Stimulated activated effector memory CD8-positive, alpha-beta T cell treated with anti-CD3 and anti-CD28 coated beads, Interleukin-12 subunit alpha, Interleukin-12 subunit beta, amount 100 ng/mL, for 72 hours (primary cell): ENCODE data around the gene GDPD5.

ENCODE experiments used
- ATAC-seq: fragments of 150-1000 bp; cut with Tn5 transposase; 2 replicates; pipeline ENCODE4 v1.10.0; 2021
- DNase-seq, 2 donors: peaks; one replicate each; pipeline ENCODE4 v3.0.0; 2021 to 2022; ENCODE audit warnings: low spot score in 2 of 2
- H3K27ac Mint-ChIP-seq: one replicate; pipeline ENCODE4 v1.8.0; 2022; ENCODE audit warnings: mild to moderate bottlenecking, mixed read lengths
- H3K36me3 Mint-ChIP-seq: one replicate; pipeline ENCODE4 v1.8.0; 2022; ENCODE audit warnings: mild to moderate bottlenecking, mixed read lengths
- H3K4me1 Mint-ChIP-seq: one replicate; pipeline ENCODE4 v1.8.0; 2022; ENCODE audit warnings: mixed read lengths
- H3K4me3 Mint-ChIP-seq: one replicate; pipeline ENCODE4 v1.8.0; 2022; ENCODE audit warnings: mild to moderate bottlenecking, mixed read lengths
- H3K9me3 Mint-ChIP-seq: one replicate; pipeline ENCODE4 v1.8.0; 2022; ENCODE audit warnings: mixed read lengths

The GDPD5 gene

GRCh38 chr11:75513250-75513649 is 12.5 kb downstream of the GDPD5 start:
- Mint-ChIP-seq H3K27ac (no peak overlapping the region), H3K4me1 (peaks cover 40% of the 10 kb centered on the region)

GRCh38 chr11:75510723-75511019 is 15.1 kb downstream of the GDPD5 start:
- H3K27ac Mint-ChIP-seq = peak overlapping the region; percentile 75
- H3K9me3 Mint-ChIP-seq = no peaks in the 10 kb centered on the region
- no peaks in the 10 kb centered on the region for H3K36me3 Mint-ChIP-seq
- no peak for DNase-seq
- no peak overlapping the region for H3K4me3 Mint-ChIP-seq
- ATAC-seq = no peak
- H3K4me1 Mint-ChIP-seq = peaks cover 28% of the 10 kb centered on the region

More at GRCh38 chr11:75513250-75513649, 12.5 kb downstream of the GDPD5 start:
- no peaks in the 10 kb centered on the region for H3K9me3 Mint-ChIP-seq
- H3K4me3 Mint-ChIP-seq = no peak overlapping the region
- H3K36me3 Mint-ChIP-seq = no peaks in the 10 kb centered on the region
- DNase-seq = no peak
- ATAC-seq = no peak

GRCh38 chr11:75510004-75510722 is 15.6 kb downstream of the GDPD5 start:
- ATAC-seq = no peak
- peak overlapping the region; percentile 75 for H3K27ac Mint-ChIP-seq
- no peaks in the 10 kb centered on the region for H3K9me3 Mint-ChIP-seq
- no peak overlapping the region for H3K4me3 Mint-ChIP-seq
- no peak for DNase-seq
- no peaks in the 10 kb centered on the region for H3K36me3 Mint-ChIP-seq
- H3K4me1 Mint-ChIP-seq = peaks cover 22% of the 10 kb centered on the region

- H3K4me3 Mint-ChIP-seq = no peak overlapping the region
- H3K4me1 Mint-ChIP-seq = peaks cover 21% of the 10 kb centered on the region
- no peak for DNase-seq
- no peaks in the 10 kb centered on the region for H3K9me3 Mint-ChIP-seq
- H3K27ac Mint-ChIP-seq = peak overlapping the region; percentile 87
- H3K36me3 Mint-ChIP-seq = no peaks in the 10 kb centered on the region
- no peak for ATAC-seq
These were observed 16.6 kb downstream of the GDPD5 start for GRCh38 chr11:75509020-75509720.

- Mint-ChIP-seq H3K9me3 (no peaks in the 10 kb centered on the region), H3K4me1 (peaks cover 21% of the 10 kb centered on the region), H3K4me3 (no peak overlapping the region), H3K36me3 (no peaks in the 10 kb centered on the region), H3K27ac (peak overlapping the region; percentile 87)
- ATAC-seq (peak; percentile 84), DNase-seq (no peak)
These were observed 17.6 kb downstream of the GDPD5 start for GRCh38 chr11:75508051-75508561.

- Mint-ChIP-seq H3K4me3 (no peak overlapping the region), H3K27ac (peak overlapping the region; percentile 87), H3K9me3 (no peaks in the 10 kb centered on the region), H3K4me1 (peaks cover 22% of the 10 kb centered on the region), H3K36me3 (no peaks in the 10 kb centered on the region)
- DNase-seq (no peak), ATAC-seq (no peak)
These were observed 18.2 kb downstream of the GDPD5 start for GRCh38 chr11:75507571-75507970.

GRCh38 chr11:75506827-75507226 is 18.9 kb downstream of the GDPD5 start:
- Mint-ChIP-seq H3K27ac (peak overlapping the region; percentile 87), H3K4me3 (no peak overlapping the region), H3K36me3 (no peaks in the 10 kb centered on the region), H3K4me1 (peaks cover 30% of the 10 kb centered on the region), H3K9me3 (no peaks in the 10 kb centered on the region)
- no peak for ATAC-seq
- DNase-seq = no peak

- peaks cover 34% of the 10 kb centered on the region for H3K4me1 Mint-ChIP-seq
- H3K4me3 Mint-ChIP-seq = no peak overlapping the region
- H3K27ac Mint-ChIP-seq = peak overlapping the region; percentile 64
- DNase-seq = no peak
- no peaks in the 10 kb centered on the region for H3K36me3 Mint-ChIP-seq
- ATAC-seq = no peak
- no peaks in the 10 kb centered on the region for H3K9me3 Mint-ChIP-seq
These were observed 19.6 kb downstream of the GDPD5 start for GRCh38 chr11:75505916-75506692.

GRCh38 chr11:75504501-75504900 is 21.2 kb downstream of the GDPD5 start:
- H3K9me3 Mint-ChIP-seq = no peaks in the 10 kb centered on the region
- H3K4me3 Mint-ChIP-seq = no peak overlapping the region
- DNase-seq = no peak
- no peak for ATAC-seq
- peak overlapping the region; percentile 0 for H3K27ac Mint-ChIP-seq
- no peaks in the 10 kb centered on the region for H3K36me3 Mint-ChIP-seq
- H3K4me1 Mint-ChIP-seq = peaks cover 48% of the 10 kb centered on the region

GRCh38 chr11:75503531-75504099 is 22.1 kb downstream of the GDPD5 start:
- Mint-ChIP-seq H3K27ac (peak overlapping the region; percentile 0), H3K9me3 (no peaks in the 10 kb centered on the region), H3K4me1 (peaks cover 50% of the 10 kb centered on the region), H3K36me3 (no peaks in the 10 kb centered on the region), H3K4me3 (no peak overlapping the region)
- ATAC-seq (no peak), DNase-seq (no peak)

GRCh38 chr11:75502138-75502537 is 23.6 kb downstream of the GDPD5 start:
- ATAC-seq = no peak
- no peak for DNase-seq
- peak overlapping the region; percentile 10 for H3K27ac Mint-ChIP-seq
- peaks cover 41% of the 10 kb centered on the region for H3K4me1 Mint-ChIP-seq
- no peaks in the 10 kb centered on the region for H3K9me3 Mint-ChIP-seq
- H3K36me3 Mint-ChIP-seq = no peaks in the 10 kb centered on the region
- H3K4me3 Mint-ChIP-seq = no peak overlapping the region

- no peak for ATAC-seq
- H3K9me3 Mint-ChIP-seq = no peaks in the 10 kb centered on the region
- no peaks in the 10 kb centered on the region for H3K36me3 Mint-ChIP-seq
- H3K4me1 Mint-ChIP-seq = peaks cover 41% of the 10 kb centered on the region
- no peak for DNase-seq
- no peak overlapping the region for H3K4me3 Mint-ChIP-seq
- peak overlapping the region; percentile 32 for H3K27ac Mint-ChIP-seq
These were observed 25.0 kb downstream of the GDPD5 start for GRCh38 chr11:75500742-75501141.

GRCh38 chr11:75499423-75500190 is 26.1 kb downstream of the GDPD5 start:
- no peak for ATAC-seq
- DNase-seq = no peak
- peaks cover 41% of the 10 kb centered on the region for H3K4me1 Mint-ChIP-seq

GRCh38 chr11:75498556-75499255 is 27.0 kb downstream of the GDPD5 start:
- no peak for ATAC-seq

More at GRCh38 chr11:75499423-75500190, 26.1 kb downstream of the GDPD5 start:
- Mint-ChIP-seq H3K36me3 (no peaks in the 10 kb centered on the region), H3K4me3 (no peak overlapping the region), H3K9me3 (no peaks in the 10 kb centered on the region), H3K27ac (peak overlapping the region; percentile 32)

More at GRCh38 chr11:75498556-75499255, 27.0 kb downstream of the GDPD5 start:
- no peak for DNase-seq
- Mint-ChIP-seq H3K36me3 (no peaks in the 10 kb centered on the region), H3K9me3 (no peaks in the 10 kb centered on the region), H3K4me1 (peaks cover 41% of the 10 kb centered on the region), H3K4me3 (no peak overlapping the region), H3K27ac (no peak overlapping the region)
